ENCODE measurements around the gene CA12. TPM values are rescaled to one million over a fixed set of nuclear protein-coding genes. Genes with fewer than 3 reads are reported as not detected.

CA12 gene
- total RNA-seq, 1 experiment from 2014 or later: 3.7 TPM

GRCh38 chr15:63366451-63366850 is 15.2 kb downstream of the CA12 start:
- no peak overlapping the region for H3K4me3 ChIP-seq
- H3K9me3 ChIP-seq (replicated peaks): no peaks in the 10 kb centered on the region
- H3K27me3 ChIP-seq (replicated peaks): no peaks in the 10 kb centered on the region
- H3K4me1 ChIP-seq (replicated peaks): peaks cover 4% of the 10 kb centered on the region
- H3K36me3 ChIP-seq: no peaks in the 10 kb centered on the region
- H3K27ac ChIP-seq: no peak overlapping the region
- DNase-seq (ENCODE audit: low read depth in 1 of 2, low spot score in 2 of 2): no peak

- Histone ChIP-seq H3K4me1 (replicated peaks) (peaks cover 4% of the 10 kb centered on the region; the same call in 1 of the 2 replicates), H3K27ac (no peak overlapping the region), H3K27me3 (replicated peaks) (no peaks in the 10 kb centered on the region), H3K4me3 (no peak overlapping the region), H3K9me3 (replicated peaks) (no peaks in the 10 kb centered on the region), H3K36me3 (no peaks in the 10 kb centered on the region)
- no peak for DNase-seq (ENCODE audit: low read depth in 1 of 2, low spot score in 2 of 2)
These were observed 16.4 kb downstream of the CA12 start for GRCh38 chr15:63365273-63365680.

GRCh38 chr15:63364399-63365272 is 17.0 kb downstream of the CA12 start:
- no peaks in the 10 kb centered on the region for H3K27me3 ChIP-seq (replicated peaks)
- H3K4me1 ChIP-seq (replicated peaks): peaks cover 4% of the 10 kb centered on the region; the same call in 1 of the 2 replicates
- no peak overlapping the region for H3K4me3 ChIP-seq
- no peaks in the 10 kb centered on the region for H3K36me3 ChIP-seq
- no peak overlapping the region for H3K27ac ChIP-seq
- DNase-seq (ENCODE audit: low read depth in 1 of 2, low spot score in 2 of 2): no peak
- H3K9me3 ChIP-seq (replicated peaks): no peaks in the 10 kb centered on the region

- Histone ChIP-seq H3K27me3 (replicated peaks) (no peaks in the 10 kb centered on the region), H3K4me3 (no peak overlapping the region), H3K9me3 (replicated peaks) (no peaks in the 10 kb centered on the region), H3K27ac (no peak overlapping the region), H3K4me1 (replicated peaks) (no peaks in the 10 kb centered on the region), H3K36me3 (no peaks in the 10 kb centered on the region)
- no peak for DNase-seq (ENCODE audit: low read depth in 1 of 2, low spot score in 2 of 2)
These were observed 18.4 kb downstream of the CA12 start for GRCh38 chr15:63363292-63363691.

GRCh38 chr15:63362885-63363284 is 18.8 kb downstream of the CA12 start:
- Histone ChIP-seq H3K9me3 (replicated peaks) (no peaks in the 10 kb centered on the region), H3K27ac (no peak overlapping the region), H3K36me3 (no peaks in the 10 kb centered on the region), H3K27me3 (replicated peaks) (no peaks in the 10 kb centered on the region), H3K4me3 (no peak overlapping the region), H3K4me1 (replicated peaks) (no peaks in the 10 kb centered on the region)
- no peak for DNase-seq (ENCODE audit: low read depth in 1 of 2, low spot score in 2 of 2)

- Histone ChIP-seq H3K4me1 (replicated peaks) (no peaks in the 10 kb centered on the region), H3K27ac (no peak overlapping the region), H3K9me3 (replicated peaks) (no peaks in the 10 kb centered on the region), H3K27me3 (replicated peaks) (no peaks in the 10 kb centered on the region), H3K36me3 (no peaks in the 10 kb centered on the region), H3K4me3 (no peak overlapping the region)
- no peak for DNase-seq (ENCODE audit: low read depth in 1 of 2, low spot score in 2 of 2)
These were observed 19.4 kb downstream of the CA12 start for GRCh38 chr15:63362196-63362595.

- H3K4me3 ChIP-seq: no peak overlapping the region
- no peak overlapping the region for H3K27ac ChIP-seq
- no peaks in the 10 kb centered on the region for H3K4me1 ChIP-seq (replicated peaks)
- no peak for DNase-seq (ENCODE audit: low read depth in 1 of 2, low spot score in 2 of 2)
- no peaks in the 10 kb centered on the region for H3K27me3 ChIP-seq (replicated peaks)
- no peaks in the 10 kb centered on the region for H3K36me3 ChIP-seq
- no peaks in the 10 kb centered on the region for H3K9me3 ChIP-seq (replicated peaks)
These were observed 21.5 kb downstream of the CA12 start for GRCh38 chr15:63360170-63360569.

- H3K4me1 ChIP-seq (replicated peaks): no peaks in the 10 kb centered on the region
- no peak overlapping the region for H3K4me3 ChIP-seq
- H3K27ac ChIP-seq: no peak overlapping the region
- H3K9me3 ChIP-seq (replicated peaks): no peaks in the 10 kb centered on the region
- no peaks in the 10 kb centered on the region for H3K27me3 ChIP-seq (replicated peaks)
- no peaks in the 10 kb centered on the region for H3K36me3 ChIP-seq
- DNase-seq (ENCODE audit: low read depth in 1 of 2, low spot score in 2 of 2): no peak
These were observed 23.2 kb downstream of the CA12 start for GRCh38 chr15:63358241-63359029.

- Histone ChIP-seq H3K36me3 (no peaks in the 10 kb centered on the region), H3K4me1 (replicated peaks) (no peaks in the 10 kb centered on the region), H3K27me3 (replicated peaks) (no peaks in the 10 kb centered on the region), H3K9me3 (replicated peaks) (no peaks in the 10 kb centered on the region), H3K27ac (no peak overlapping the region), H3K4me3 (no peak overlapping the region)
- DNase-seq (ENCODE audit: low read depth in 1 of 2, low spot score in 2 of 2): no peak
These were observed 23.9 kb downstream of the CA12 start for GRCh38 chr15:63357731-63358130.

- no peak for DNase-seq (ENCODE audit: low read depth in 1 of 2, low spot score in 2 of 2)
- Histone ChIP-seq H3K27me3 (replicated peaks) (no peaks in the 10 kb centered on the region), H3K4me3 (no peak overlapping the region), H3K4me1 (replicated peaks) (no peaks in the 10 kb centered on the region), H3K27ac (no peak overlapping the region), H3K36me3 (no peaks in the 10 kb centered on the region), H3K9me3 (replicated peaks) (no peaks in the 10 kb centered on the region)
These were observed 24.6 kb downstream of the CA12 start for GRCh38 chr15:63357061-63357460.

GRCh38 chr15:63354821-63355650 is 26.6 kb downstream of the CA12 start:
- Histone ChIP-seq H3K36me3 (no peaks in the 10 kb centered on the region), H3K27me3 (replicated peaks) (no peaks in the 10 kb centered on the region), H3K4me1 (replicated peaks) (peaks cover 7% of the 10 kb centered on the region), H3K27ac (no peak overlapping the region), H3K9me3 (replicated peaks) (no peaks in the 10 kb centered on the region), H3K4me3 (no peak overlapping the region)
- DNase-seq (ENCODE audit: low read depth in 1 of 2, low spot score in 2 of 2): no peak

GRCh38 chr15:63353887-63354286 is 27.8 kb downstream of the CA12 start:
- H3K4me1 ChIP-seq (replicated peaks): peaks cover 10% of the 10 kb centered on the region
- H3K9me3 ChIP-seq (replicated peaks): no peaks in the 10 kb centered on the region
- no peaks in the 10 kb centered on the region for H3K36me3 ChIP-seq
- no peak for DNase-seq (ENCODE audit: low read depth in 1 of 2, low spot score in 2 of 2)
- no peak overlapping the region for H3K27ac ChIP-seq
- no peaks in the 10 kb centered on the region for H3K27me3 ChIP-seq (replicated peaks)
- no peak overlapping the region for H3K4me3 ChIP-seq

GRCh38 chr15:63353261-63353660 is 28.4 kb downstream of the CA12 start:
- no peak for DNase-seq (ENCODE audit: low read depth in 1 of 2, low spot score in 2 of 2)
- Histone ChIP-seq H3K9me3 (replicated peaks) (no peaks in the 10 kb centered on the region), H3K27me3 (replicated peaks) (no peaks in the 10 kb centered on the region), H3K36me3 (no peaks in the 10 kb centered on the region), H3K4me1 (replicated peaks) (peaks cover 17% of the 10 kb centered on the region), H3K4me3 (no peak overlapping the region), H3K27ac (no peak overlapping the region)
